GM19328 (cell line): Measurements from ENCODE around the gene C8A.

Experiments
- ATAC-seq: cut with Tn5 transposase; IDR thresholded peaks from one replicate; pipeline ENCODE4 v1.9.1; 2021; ENCODE audit warnings: mild to moderate bottlenecking, moderate library complexity; ENCODE audit not compliant: unreplicated experiment

C8A gene

GRCh38 chr1:56922507-56922906 is 67.9 kb downstream of the C8A start:
- no peak for ATAC-seq

GRCh38 chr1:56923201-56923600 is 68.6 kb downstream of the C8A start:
- ATAC-seq: no peak

- ATAC-seq: no peak
Observed at GRCh38 chr1:56924116-56924515, 69.5 kb downstream of the C8A start.

- no peak for ATAC-seq
Observed at GRCh38 chr1:56925193-56925592, 70.6 kb downstream of the C8A start.

- no peak for ATAC-seq
Observed at GRCh38 chr1:56927171-56927570, 72.6 kb downstream of the C8A start.

GRCh38 chr1:56927986-56928385 is 73.4 kb downstream of the C8A start:
- no peak for ATAC-seq

GRCh38 chr1:56929492-56929891 is 74.9 kb downstream of the C8A start:
- ATAC-seq: no peak

- ATAC-seq: no peak
Observed at GRCh38 chr1:56931211-56931610, 76.6 kb downstream of the C8A start.

GRCh38 chr1:56931686-56932085 is 77.1 kb downstream of the C8A start:
- ATAC-seq: no peak

GRCh38 chr1:56933161-56933560 is 78.6 kb downstream of the C8A start:
- ATAC-seq: no peak

- ATAC-seq: no peak
Observed at GRCh38 chr1:56933606-56934005, 79.0 kb downstream of the C8A start.

GRCh38 chr1:56934430-56935060 is 79.9 kb downstream of the C8A start:
- no peak for ATAC-seq

- no peak for ATAC-seq
Observed at GRCh38 chr1:56938646-56939045, 84.0 kb downstream of the C8A start.

GRCh38 chr1:56939209-56939608 is 84.6 kb downstream of the C8A start:
- no peak for ATAC-seq

- no peak for ATAC-seq
Observed at GRCh38 chr1:56940039-56940438, 85.4 kb downstream of the C8A start.

- ATAC-seq: no peak
Observed at GRCh38 chr1:56948403-56949023, 93.9 kb downstream of the C8A start.

GRCh38 chr1:56952501-56952900 is 97.9 kb downstream of the C8A start:
- no peak for ATAC-seq

GRCh38 chr1:56953386-56953785 is 98.8 kb downstream of the C8A start:
- no peak for ATAC-seq

GRCh38 chr1:56954664-56955063 is 100.1 kb downstream of the C8A start:
- no peak for ATAC-seq

GRCh38 chr1:56957931-56958330 is 103.3 kb downstream of the C8A start:
- no peak for ATAC-seq

GRCh38 chr1:56958526-56958925 is 103.9 kb downstream of the C8A start:
- no peak for ATAC-seq

GRCh38 chr1:56961426-56961825 is 106.8 kb downstream of the C8A start:
- no peak for ATAC-seq

- no peak for ATAC-seq
Observed at GRCh38 chr1:56963667-56964066, 109.1 kb downstream of the C8A start.
